A673 (cell line): ENCODE results near the gene NPR3. TPM values are rescaled to one million over a fixed set of nuclear protein-coding genes. Genes with fewer than 3 reads are reported as not detected.

ENCODE experiments used
- BruUV-seq: library from RNA; stranded (reverse); fragments of 400-500 nt; replicated peaks from 2 replicates; lab custom pipeline; 2021; lab: Mats Ljungman, UMichigan
- CTCF ChIA-PET: fragments of 300-600 bp; sonication (Branson Sonifier 250); formaldehyde crosslinking; loops from one replicate; lab custom pipeline; 2022; ENCODE audit warnings: antibody characterized with exemption; lab: Charles Lee
- POLR2A ChIA-PET: fragments of 300-600 bp; sonication (Branson Sonifier 250); formaldehyde crosslinking; loops from one replicate; lab custom pipeline; 2022; ENCODE audit warnings: antibody characterized with exemption; ENCODE audit not compliant: low non-redundant PET; lab: Charles Lee
- DNase-seq: peaks from one replicate; pipeline ENCODE4 v3.0.0-alpha.2; 2015; ENCODE audit warnings: low spot score
- H3K27ac ChIP-seq: fragments of 200-600 bp; sonication (generic); 2 replicates; pipeline ENCODE4 v1.5.1; 2016; ENCODE audit warnings: mixed run types, low read depth, mild to moderate bottlenecking, mixed read lengths, antibody characterized with exemption, low read length; ENCODE audit not compliant: poor library complexity, severe bottlenecking
- H3K27me3 ChIP-seq: fragments of 200-600 bp; sonication (generic); replicated peaks from 2 replicates; pipeline ENCODE4 v1.6.1; 2017; ENCODE audit warnings: mixed run types, low read depth, mild to moderate bottlenecking, mixed read lengths, antibody characterized with exemption, low read length; ENCODE audit not compliant: insufficient read depth, poor library complexity
- H3K36me3 ChIP-seq: fragments of 200-600 bp; sonication (generic); 2 replicates; pipeline ENCODE4 v1.6.1; 2016; ENCODE audit warnings: mixed run types, mild to moderate bottlenecking, mixed read lengths, antibody characterized with exemption, low read length; ENCODE audit not compliant: insufficient read depth, poor library complexity, severe bottlenecking
- H3K4me1 ChIP-seq: fragments of 200-600 bp; sonication (generic); 2 replicates; pipeline ENCODE4 v1.6.1; 2017; ENCODE audit warnings: mixed run types, mild to moderate bottlenecking, mixed read lengths, antibody characterized with exemption, low read length; ENCODE audit not compliant: insufficient read depth, poor library complexity, severe bottlenecking
- H3K4me3 ChIP-seq: fragments of 200-600 bp; sonication (generic); 2 replicates; pipeline ENCODE4 v1.5.1; 2016; ENCODE audit warnings: low read depth, mixed run types, mild to moderate bottlenecking, mixed read lengths, low read length; ENCODE audit not compliant: poor library complexity, severe bottlenecking
- H3K9me3 ChIP-seq: fragments of 200-600 bp; sonication (generic); 2 replicates; pipeline ENCODE4 v1.6.1; 2016; ENCODE audit warnings: mixed run types, low read depth, mild to moderate bottlenecking, mixed read lengths, antibody characterized with exemption, low read length; ENCODE audit not compliant: poor library complexity, severe bottlenecking
- CTCF ChIP-seq: fragments of 300-800, 200-600 bp; sonication (generic); conservative IDR thresholded peaks from 2 replicates; pipeline ENCODE4 v1.5.1; 2017; ENCODE audit warnings: low read depth, mild to moderate bottlenecking, antibody characterized with exemption, low read length, moderate library complexity, mixed read lengths
- EZH2 ChIP-seq: fragments of 200-600 bp; sonication (generic); IDR thresholded peaks from 2 replicates; pipeline ENCODE4 v1.6.1; 2017; ENCODE audit warnings: borderline replicate concordance, low read depth, mild to moderate bottlenecking, mixed read lengths, antibody characterized with exemption, low read length; ENCODE audit not compliant: poor library complexity, severe bottlenecking
- intact Hi-C: fragments of 100-400 bp; cut with micrococcal nuclease; formaldehyde crosslinking; loops from one replicate; pipeline ENCODE4 v1.10.0; 2022; ENCODE audit not compliant: unreplicated experiment
- total RNA-seq: library from RNA; stranded (reverse); gene quantifications from 2 replicates; pipeline ENCODE4 v1.2.3, GENCODE V29; 2021

The NPR3 gene
- total RNA-seq, 1 experiment from 2014 or later = 5.3 TPM

- Histone ChIP-seq H3K27ac (no peak overlapping the region), H3K36me3 (no peaks in the 10 kb centered on the region), H3K9me3 (peaks cover 6% of the 10 kb centered on the region), H3K27me3 (no peaks in the 10 kb centered on the region), H3K4me3 (no peak overlapping the region), H3K4me1 (no peaks in the 10 kb centered on the region)
- BruUV-seq = no TSS peak
- ChIA-PET CTCF (no interaction called here), POLR2A (no interaction called here)
- DNase-seq = no peak
- intact Hi-C loops = no loop called here
- TF ChIP-seq CTCF (no peak), EZH2 (no peak)
Observed at GRCh38 chr5:32673272-32673671, 37.8 kb upstream of the NPR3 start.

- CTCF ChIA-PET = no interaction called here
- Histone ChIP-seq H3K4me1 (no peaks in the 10 kb centered on the region), H3K36me3 (no peaks in the 10 kb centered on the region), H3K4me3 (no peak overlapping the region), H3K27me3 (no peaks in the 10 kb centered on the region), H3K9me3 (no peaks in the 10 kb centered on the region), H3K27ac (no peak overlapping the region)
- POLR2A ChIA-PET = no interaction called here
- no peak for DNase-seq
- BruUV-seq = no TSS peak
- intact Hi-C loops = no loop called here
- TF ChIP-seq CTCF (no peak), EZH2 (no peak)
Observed at GRCh38 chr5:32677023-32677422, 34.1 kb upstream of the NPR3 start.

GRCh38 chr5:32678472-32678871 is 32.6 kb upstream of the NPR3 start:
- Histone ChIP-seq H3K4me3 (no peak overlapping the region), H3K4me1 (no peaks in the 10 kb centered on the region), H3K36me3 (no peaks in the 10 kb centered on the region), H3K27ac (no peak overlapping the region), H3K27me3 (no peaks in the 10 kb centered on the region), H3K9me3 (no peaks in the 10 kb centered on the region)
- intact Hi-C loops = no loop called here
- ChIA-PET CTCF (no interaction called here), POLR2A (no interaction called here)
- BruUV-seq = no TSS peak
- no peak for DNase-seq
- TF ChIP-seq CTCF (no peak), EZH2 (no peak)
